Stomach smooth muscle (tissue), 2 donors: ENCODE measurements around the gene ITGAX.
"Not testable (repeated sequence)": the region's sequence is repeated elsewhere in the genome, so short reads cannot be mapped to it uniquely, and the experiment has no call there.

Experiments
- H3K27ac ChIP-seq: one replicate; pipeline ENCODE4 v1.7.0; 2013; ENCODE audit warnings: mild to moderate bottlenecking, low read length, inconsistent platforms
- H3K27me3 ChIP-seq, 2 donors: one replicate each; pipeline ENCODE4 v1.7.0; 2013; ENCODE audit warnings: low read length in 2 of 2; ENCODE audit not compliant: insufficient read depth in 2 of 2, control insufficient read depth in 1 of 2
- H3K36me3 ChIP-seq, 2 donors: one replicate each; pipeline ENCODE4 v1.7.0; 2013; ENCODE audit warnings: low read length in 2 of 2; ENCODE audit not compliant: control insufficient read depth in 2 of 2, insufficient read depth in 2 of 2
- H3K4me1 ChIP-seq: one replicate; pipeline ENCODE4 v1.7.0; 2013; ENCODE audit warnings: low read length; ENCODE audit not compliant: control insufficient read depth, insufficient read depth
- H3K4me3 ChIP-seq, 2 donors: one replicate each; pipeline ENCODE4 v1.7.0; 2013; ENCODE audit warnings: low read length in 2 of 2
- H3K9ac ChIP-seq, 2 donors: one replicate each; pipeline ENCODE4 v1.7.0; 2013; ENCODE audit warnings: low read length in 2 of 2, mild to moderate bottlenecking in 1 of 2
- H3K9me3 ChIP-seq, 2 donors: one replicate each; pipeline ENCODE4 v1.7.0; 2013; ENCODE audit warnings: low read length in 2 of 2; ENCODE audit not compliant: control insufficient read depth in 2 of 2
- donor health status: healthy.
- donor health status: Pancreatic carcinoma.

The ITGAX gene

DNA sequence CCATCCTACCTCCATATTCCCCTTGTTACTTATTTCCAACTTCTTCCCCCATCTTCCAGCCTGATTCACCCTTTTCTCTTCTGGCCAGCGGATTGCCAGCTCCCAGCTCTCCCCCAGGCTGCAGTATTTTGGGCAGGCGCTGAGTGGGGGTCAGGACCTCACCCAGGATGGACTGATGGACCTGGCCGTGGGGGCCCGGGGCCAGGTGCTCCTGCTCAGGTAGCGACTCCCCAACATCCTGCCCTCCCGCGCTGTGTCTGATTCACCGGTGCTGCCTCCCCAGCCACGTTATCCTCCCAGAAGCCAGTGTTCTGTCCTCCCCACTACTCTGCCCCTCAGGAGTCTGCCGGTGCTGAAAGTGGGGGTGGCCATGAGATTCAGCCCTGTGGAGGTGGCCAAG lies 57.8 kb downstream of the ITGAX start:
- H3K36me3 ChIP-seq: no peaks in the 10 kb centered on the region
- H3K4me3 ChIP-seq: no peak overlapping the region
- peaks cover 2% of the 10 kb centered on the region for H3K4me1 ChIP-seq
- H3K9ac ChIP-seq: no peak overlapping the region
- H3K27ac ChIP-seq: no peak overlapping the region
- H3K27me3 ChIP-seq: peaks cover 0 to 8% of the 10 kb centered on the region in 2 donors
- H3K9me3 ChIP-seq: no peaks in the 10 kb centered on the region

DNA sequence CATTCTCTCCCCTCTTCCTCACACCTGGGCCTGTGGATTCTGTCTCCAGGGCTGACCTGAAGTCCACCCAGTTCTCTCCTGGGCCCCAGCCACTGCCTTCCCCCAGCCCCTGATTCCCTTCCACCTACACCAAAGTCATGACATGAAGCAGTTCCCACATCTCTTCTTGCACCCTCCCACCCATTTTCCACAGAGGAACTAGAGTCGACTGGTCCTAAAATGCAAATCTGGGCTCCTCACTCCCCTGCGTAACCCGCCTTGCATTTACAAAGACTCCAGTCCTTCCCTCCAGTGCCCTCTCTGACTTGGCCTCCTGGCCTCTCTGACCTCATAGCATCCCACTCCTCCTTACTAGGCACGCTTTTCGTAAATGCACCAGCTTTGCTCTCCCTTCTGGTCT lies 58.4 kb downstream of the ITGAX start:
- no peaks in the 10 kb centered on the region for H3K36me3 ChIP-seq
- no peak overlapping the region for H3K4me3 ChIP-seq
- H3K4me1 ChIP-seq: peaks cover 2% of the 10 kb centered on the region
- H3K27me3 ChIP-seq: peaks cover 4 to 13% of the 10 kb centered on the region in 2 donors
- H3K27ac ChIP-seq: no peak overlapping the region
- H3K9me3 ChIP-seq: peaks cover 0 to 4% of the 10 kb centered on the region in 2 donors
- no peak overlapping the region for H3K9ac ChIP-seq

DNA sequence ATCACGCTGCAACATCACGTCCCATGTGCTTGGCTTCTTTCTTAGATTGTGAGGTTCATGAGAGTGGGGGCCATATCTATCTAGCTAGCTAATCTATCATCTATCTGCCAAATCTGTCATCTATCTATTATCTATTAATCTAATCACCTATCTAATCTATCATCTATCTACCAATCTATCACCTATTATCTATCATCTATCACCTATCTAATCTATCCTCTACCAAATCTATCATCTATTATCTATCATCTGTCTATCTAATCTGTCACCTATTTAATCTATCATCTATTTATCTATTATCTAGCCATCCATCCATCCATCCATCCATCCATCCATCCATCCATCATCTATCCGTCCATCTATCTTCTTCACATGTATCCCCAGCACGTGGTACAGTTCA lies 59.0 kb downstream of the ITGAX start:
- Histone ChIP-seq H3K4me1 (peaks cover 2% of the 10 kb centered on the region), H3K27me3 (peaks cover 6 to 13% of the 10 kb centered on the region in 2 donors), H3K27ac (no peak overlapping the region), H3K9me3 (peaks cover 0 to 4% of the 10 kb centered on the region in 2 donors), H3K36me3 (no peaks in the 10 kb centered on the region), H3K4me3 (no peak overlapping the region), H3K9ac (no peak overlapping the region)

DNA sequence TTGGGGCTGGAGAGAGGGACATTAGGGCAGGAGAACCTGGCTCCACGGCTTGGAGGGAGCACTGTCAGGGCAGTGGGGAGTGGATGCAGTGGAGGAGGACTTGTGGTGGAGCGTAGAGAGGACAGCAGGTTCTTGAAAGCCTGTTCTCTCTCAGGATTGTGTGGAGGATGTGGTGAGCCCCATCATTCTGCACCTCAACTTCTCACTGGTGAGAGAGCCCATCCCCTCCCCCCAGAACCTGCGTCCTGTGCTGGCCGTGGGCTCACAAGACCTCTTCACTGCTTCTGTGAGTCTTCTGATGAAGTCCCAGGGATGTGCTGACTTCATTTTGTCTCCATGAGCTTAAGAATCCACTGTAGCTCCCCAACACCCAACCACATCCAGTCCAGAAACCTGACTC lies 59.7 kb downstream of the ITGAX start:
- no peak overlapping the region for H3K9ac ChIP-seq
- H3K4me3 ChIP-seq: no peak overlapping the region
- H3K27ac ChIP-seq: no peak overlapping the region
- H3K4me1 ChIP-seq: peaks cover 2% of the 10 kb centered on the region
- peaks cover 6 to 11% of the 10 kb centered on the region in 2 donors for H3K27me3 ChIP-seq
- no peaks in the 10 kb centered on the region for H3K36me3 ChIP-seq
- peaks cover 0 to 4% of the 10 kb centered on the region in 2 donors for H3K9me3 ChIP-seq

DNA sequence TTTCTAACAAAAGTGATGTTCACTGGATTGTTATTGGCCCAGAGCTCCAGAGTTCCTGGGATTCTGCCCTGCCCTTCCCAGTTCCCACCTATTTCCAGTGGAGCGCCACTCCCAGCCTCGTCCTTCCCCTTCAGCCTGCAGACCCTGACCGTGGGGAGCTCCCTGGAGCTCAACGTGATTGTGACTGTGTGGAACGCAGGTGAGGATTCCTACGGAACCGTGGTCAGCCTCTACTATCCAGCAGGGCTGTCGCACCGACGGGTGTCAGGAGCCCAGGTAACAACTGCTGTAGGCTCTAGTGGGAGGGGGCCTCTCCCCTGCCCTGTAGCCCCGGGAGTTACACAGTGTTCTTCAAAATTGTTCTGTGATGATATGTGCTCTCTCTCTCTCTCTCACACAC lies 61.4 kb downstream of the ITGAX start:
- peaks cover 2% of the 10 kb centered on the region for H3K4me1 ChIP-seq
- H3K27me3 ChIP-seq: peaks cover 6 to 11% of the 10 kb centered on the region in 2 donors
- H3K9me3 ChIP-seq: peaks cover 0 to 4% of the 10 kb centered on the region in 2 donors
- no peak overlapping the region for H3K27ac ChIP-seq
- H3K4me3 ChIP-seq: no peak overlapping the region
- no peak overlapping the region for H3K9ac ChIP-seq
- no peaks in the 10 kb centered on the region for H3K36me3 ChIP-seq

DNA sequence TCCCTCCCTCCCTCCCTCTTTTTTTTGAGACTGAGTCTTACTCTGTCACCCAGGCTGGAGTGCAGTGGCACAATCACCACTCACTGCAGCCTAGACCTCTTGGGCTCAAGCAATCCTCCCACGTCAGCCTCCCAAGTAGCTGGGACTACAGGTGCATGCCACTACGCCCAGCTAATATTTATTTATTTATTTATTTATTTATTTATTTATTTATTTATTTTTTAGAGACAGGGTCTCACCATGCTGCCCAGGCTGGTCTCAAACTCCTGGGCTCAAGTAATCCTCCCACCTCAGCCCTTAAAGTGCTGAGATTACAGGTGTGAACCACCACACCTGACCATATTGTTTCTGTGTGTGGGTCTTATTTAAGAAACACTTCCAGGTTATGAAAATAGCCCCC lies 62.1 kb downstream of the ITGAX start:
- H3K4me3 ChIP-seq, H3K27ac ChIP-seq, H3K4me1 ChIP-seq, H3K36me3 ChIP-seq, H3K9me3 ChIP-seq, H3K9ac ChIP-seq: not testable (repeated sequence)
- peaks cover 6 to 14% of the 10 kb centered on the region in 2 donors for H3K27me3 ChIP-seq

DNA sequence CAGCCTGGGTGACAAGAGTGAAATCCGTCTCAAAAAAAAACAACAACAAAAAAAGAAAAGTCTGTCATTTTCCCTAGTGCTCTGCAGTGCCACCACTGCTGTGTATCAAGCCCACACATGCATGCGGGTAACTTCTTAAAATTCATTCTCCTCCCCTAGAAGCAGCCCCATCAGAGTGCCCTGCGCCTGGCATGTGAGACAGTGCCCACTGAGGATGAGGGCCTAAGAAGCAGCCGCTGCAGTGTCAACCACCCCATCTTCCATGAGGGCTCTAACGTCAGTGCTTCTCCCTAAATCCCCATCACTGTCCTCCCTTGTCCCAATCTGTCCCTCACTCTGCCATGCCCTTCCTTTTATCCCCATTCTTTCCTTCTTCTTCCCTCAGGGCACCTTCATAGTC lies 62.9 kb downstream of the ITGAX start:
- Histone ChIP-seq H3K4me3 (no peak overlapping the region), H3K9ac (no peak overlapping the region), H3K9me3 (peaks cover 0 to 4% of the 10 kb centered on the region in 2 donors), H3K27ac (no peak overlapping the region), H3K4me1 (no peaks in the 10 kb centered on the region), H3K36me3 (no peaks in the 10 kb centered on the region), H3K27me3 (peaks cover 6 to 19% of the 10 kb centered on the region in 2 donors)

DNA sequence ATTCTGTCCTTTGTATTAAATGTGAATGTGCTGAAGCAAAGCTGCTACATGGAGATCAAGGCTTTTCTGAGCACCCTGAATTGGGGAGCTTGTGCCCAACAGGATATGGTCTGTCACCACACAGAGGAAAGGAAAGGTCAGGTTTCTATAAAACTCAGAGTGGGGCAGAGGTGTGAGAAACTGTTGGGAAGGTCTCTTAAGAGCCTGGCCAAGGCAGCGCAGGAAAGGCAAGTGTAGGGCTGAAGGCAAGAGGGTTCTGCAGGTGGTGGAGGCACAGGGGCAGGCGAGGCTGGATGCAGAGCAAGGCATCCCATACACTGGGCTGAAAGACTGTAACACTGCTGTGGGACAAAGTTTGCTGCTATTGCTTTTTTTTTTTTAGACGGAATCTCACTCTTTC lies 65.1 kb downstream of the ITGAX start:
- Histone ChIP-seq H3K36me3 (no peaks in the 10 kb centered on the region), H3K9ac (no peak overlapping the region), H3K9me3 (peaks cover 0 to 4% of the 10 kb centered on the region in 2 donors), H3K4me1 (no peaks in the 10 kb centered on the region), H3K4me3 (no peak overlapping the region), H3K27me3 (peaks cover 6 to 21% of the 10 kb centered on the region in 2 donors), H3K27ac (no peak overlapping the region)

DNA sequence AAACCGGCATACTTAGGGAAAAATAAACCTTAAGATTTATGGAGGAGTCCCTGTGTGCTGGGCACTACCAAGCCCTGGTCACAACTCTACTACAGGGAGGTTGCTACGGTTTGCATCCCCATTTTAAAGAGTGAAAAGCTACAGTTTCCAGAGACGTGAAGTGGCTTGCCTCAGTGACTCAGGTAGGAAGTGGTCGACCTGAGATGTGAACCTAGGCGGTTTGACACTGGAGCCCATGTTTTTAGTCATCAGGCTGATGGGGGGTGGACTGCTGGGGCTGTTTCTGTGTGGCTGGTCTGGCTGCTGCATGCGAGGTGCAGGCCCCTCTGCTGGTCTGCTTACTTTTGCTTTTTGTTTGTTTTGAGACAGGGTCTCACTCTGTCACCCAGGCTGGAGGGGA lies 66.6 kb downstream of the ITGAX start:
- Histone ChIP-seq H3K4me1 (no peaks in the 10 kb centered on the region), H3K27me3 (peaks cover 6 to 19% of the 10 kb centered on the region in 2 donors), H3K9ac (no peak overlapping the region), H3K4me3 (no peak overlapping the region), H3K36me3 (no peaks in the 10 kb centered on the region), H3K27ac (no peak overlapping the region), H3K9me3 (peaks cover 0 to 4% of the 10 kb centered on the region in 2 donors)

DNA sequence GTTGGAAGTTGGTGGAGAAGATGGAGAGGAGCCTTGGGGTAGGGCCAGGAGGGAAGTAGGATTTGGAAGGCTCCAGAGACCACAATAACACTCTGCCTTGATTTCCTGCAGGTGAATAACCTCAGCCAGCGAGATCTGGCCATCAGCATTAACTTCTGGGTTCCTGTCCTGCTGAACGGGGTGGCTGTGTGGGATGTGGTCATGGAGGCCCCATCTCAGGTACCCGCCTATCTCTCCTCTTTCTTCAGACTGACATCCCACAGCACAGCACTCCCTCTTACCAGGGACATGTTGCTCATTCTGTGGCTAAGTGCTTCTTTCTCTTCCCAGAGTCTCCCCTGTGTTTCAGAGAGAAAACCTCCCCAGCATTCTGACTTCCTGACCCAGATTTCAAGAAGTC lies 68.3 kb downstream of the ITGAX start:
- H3K9ac ChIP-seq: no peak overlapping the region
- H3K36me3 ChIP-seq: no peaks in the 10 kb centered on the region
- H3K4me3 ChIP-seq: no peak overlapping the region
- H3K4me1 ChIP-seq: peaks cover 11% of the 10 kb centered on the region
- H3K27me3 ChIP-seq: peaks cover 3 to 14% of the 10 kb centered on the region in 2 donors
- no peaks in the 10 kb centered on the region for H3K9me3 ChIP-seq
- no peak overlapping the region for H3K27ac ChIP-seq

DNA sequence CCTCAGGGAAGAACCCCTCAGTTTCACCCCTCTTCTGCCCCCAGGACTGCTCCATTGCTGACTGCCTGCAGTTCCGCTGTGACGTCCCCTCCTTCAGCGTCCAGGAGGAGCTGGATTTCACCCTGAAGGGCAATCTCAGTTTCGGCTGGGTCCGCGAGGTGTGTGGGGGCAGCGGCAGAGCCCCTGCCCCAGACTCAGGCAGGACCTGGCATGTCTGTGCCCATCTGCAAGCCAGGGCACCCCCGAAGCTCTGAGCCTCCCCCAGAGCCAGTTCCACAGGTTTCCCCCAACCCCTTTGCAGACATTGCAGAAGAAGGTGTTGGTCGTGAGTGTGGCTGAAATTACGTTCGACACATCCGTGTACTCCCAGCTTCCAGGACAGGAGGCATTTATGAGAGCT lies 68.8 kb downstream of the ITGAX start:
- H3K36me3 ChIP-seq: no peaks in the 10 kb centered on the region
- no peak overlapping the region for H3K9ac ChIP-seq
- peaks cover 11% of the 10 kb centered on the region for H3K4me1 ChIP-seq
- peaks cover 0 to 11% of the 10 kb centered on the region in 2 donors for H3K27me3 ChIP-seq
- no peak overlapping the region for H3K4me3 ChIP-seq
- H3K9me3 ChIP-seq: no peaks in the 10 kb centered on the region
- no peak overlapping the region for H3K27ac ChIP-seq
